Activated naive CD4-positive, alpha-beta T cell treated with anti-CD3 and anti-CD28 coated beads, Interleukin-2, amount 50 U/mL, for 72 hours (primary cell): ENCODE measurements around the gene FBXL22. TPM values are rescaled to one million over a fixed set of nuclear protein-coding genes. Genes with fewer than 3 reads are reported as not detected.
A peak's percentile ranks its signal among the peaks of the same experiment; 100 is the strongest.
"Not testable (repeated sequence)": the region's sequence is repeated elsewhere in the genome, so short reads cannot be mapped to it uniquely, and the experiment has no call there.

ENCODE experiments used
- ATAC-seq, 2 donors: fragments of 150-1000 bp; cut with Tn5 transposase; 2 replicates each; pipeline ENCODE4 v1.10.0; 2021; ENCODE audit warnings: mild to moderate bottlenecking in 2 of 2, moderate library complexity in 2 of 2
- DNase-seq, 2 donors: peaks; one replicate each; pipeline ENCODE4 v3.0.0; 2021 to 2022; ENCODE audit warnings: low spot score in 2 of 2
- H3K27ac Mint-ChIP-seq, 2 donors: one replicate each; pipeline ENCODE4 v1.8.0; 2022; ENCODE audit warnings: mild to moderate bottlenecking in 2 of 2, mixed read lengths in 2 of 2
- H3K36me3 Mint-ChIP-seq, 2 donors: one replicate each; pipeline ENCODE4 v1.8.0; 2022; ENCODE audit warnings: mixed read lengths in 2 of 2
- H3K9me3 Mint-ChIP-seq, 2 donors: one replicate each; pipeline ENCODE4 v1.8.0; 2022; ENCODE audit warnings: mixed read lengths in 2 of 2
- total RNA-seq, 2 donors: library from RNA; stranded (reverse); gene quantifications; one replicate each; pipeline ENCODE4 v1.2.3, GENCODE V29; 2022

FBXL22 gene
- total RNA-seq, 2 donors from 2014 or later: 0.30 to 0.80 TPM

DNA sequence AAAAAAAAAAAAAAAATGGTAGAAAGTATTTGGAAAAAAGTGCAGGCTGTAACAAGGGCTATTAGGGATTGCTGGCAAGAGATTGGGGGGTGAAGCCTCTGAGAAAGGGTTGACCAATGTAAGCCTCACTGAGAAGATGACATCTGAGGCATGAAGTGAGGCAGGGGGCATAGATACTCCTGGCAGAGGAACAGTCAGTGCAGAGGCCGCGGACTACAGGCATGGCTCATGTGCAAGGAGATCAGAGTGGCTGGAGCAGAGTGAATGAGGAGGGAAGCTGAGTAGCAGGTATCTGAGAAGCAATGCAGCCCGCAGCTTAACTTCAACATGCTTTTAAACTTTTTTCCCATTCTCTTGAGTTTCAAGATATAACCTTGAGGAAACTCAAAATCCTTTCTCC is 5.4 kb downstream of the FBXL22 start:
- ATAC-seq (no peak), DNase-seq (no peak)
- no peaks in the 10 kb centered on the region for H3K36me3 Mint-ChIP-seq
- H3K27ac Mint-ChIP-seq: no peak overlapping the region
- H3K9me3 Mint-ChIP-seq: no peaks in the 10 kb centered on the region

DNA sequence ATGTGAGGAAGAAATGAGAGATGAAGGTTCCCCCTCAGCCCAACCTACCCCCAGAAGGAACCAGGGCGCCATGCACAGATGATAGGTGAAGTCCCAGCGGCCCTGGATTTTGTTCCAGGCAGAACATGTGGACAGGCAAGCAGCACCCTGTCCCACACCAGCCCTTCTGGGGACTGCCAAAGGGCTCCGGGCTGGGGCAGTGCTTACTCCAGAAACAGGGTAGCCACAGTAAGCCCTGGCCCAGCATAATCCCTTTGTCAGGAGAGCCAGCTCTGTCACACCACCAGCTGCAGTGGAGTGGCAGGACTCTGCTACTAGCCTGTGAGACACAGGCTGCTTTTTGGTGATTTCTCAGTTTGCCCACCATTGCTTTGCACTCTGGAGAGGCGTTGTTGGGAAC is 6.3 kb downstream of the FBXL22 start:
- ATAC-seq (no peak), DNase-seq (no peak)
- no peaks in the 10 kb centered on the region for H3K9me3 Mint-ChIP-seq
- peaks cover 0 to 6% of the 10 kb centered on the region in 2 donors for H3K36me3 Mint-ChIP-seq
- H3K27ac Mint-ChIP-seq: no peak overlapping the region

DNA sequence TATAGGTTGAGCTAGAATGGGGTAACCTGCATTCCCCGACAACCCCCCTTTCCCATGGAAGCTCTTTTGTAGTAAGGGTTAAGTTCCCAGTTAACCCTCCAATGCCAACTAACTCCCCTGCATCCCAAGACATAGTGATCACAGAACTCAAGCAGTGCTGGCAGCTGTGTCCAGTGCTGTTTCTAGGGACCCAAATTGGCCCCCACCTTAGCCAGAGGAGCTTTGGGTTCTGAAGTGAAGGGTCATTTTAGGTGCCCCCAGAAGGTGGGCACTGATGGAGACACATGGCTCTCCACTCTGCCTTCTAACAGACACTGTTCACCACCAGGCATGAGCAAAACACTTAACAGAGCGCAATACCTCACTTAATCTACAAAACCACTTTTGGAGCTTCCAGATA is 7.1 kb downstream of the FBXL22 start:
- Mint-ChIP-seq H3K9me3 (no peaks in the 10 kb centered on the region), H3K27ac (no peak overlapping the region), H3K36me3 (peaks cover 0 to 6% of the 10 kb centered on the region in 2 donors)
- no peak for DNase-seq
- ATAC-seq: no peak

DNA sequence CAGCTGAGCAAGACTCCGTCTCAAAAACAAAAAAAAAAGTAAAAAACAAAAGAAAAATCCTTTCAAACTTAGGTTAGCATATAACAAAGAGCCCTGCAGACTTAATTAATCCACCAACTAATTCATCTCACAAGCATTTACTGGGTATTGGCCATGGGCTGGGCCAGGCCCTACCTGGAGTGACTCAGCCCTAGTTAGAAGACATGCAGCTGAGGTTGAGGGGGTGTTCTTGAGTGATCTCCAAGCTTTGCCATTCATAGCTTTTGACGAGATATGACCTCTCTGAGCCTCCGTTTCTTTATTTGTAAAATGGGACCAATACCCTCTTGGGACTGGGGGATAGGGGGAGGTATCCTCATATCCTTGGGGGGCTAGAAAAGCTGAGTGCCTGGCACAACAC is 7.8 kb downstream of the FBXL22 start:
- ATAC-seq (no peak), DNase-seq (no peak)

DNA sequence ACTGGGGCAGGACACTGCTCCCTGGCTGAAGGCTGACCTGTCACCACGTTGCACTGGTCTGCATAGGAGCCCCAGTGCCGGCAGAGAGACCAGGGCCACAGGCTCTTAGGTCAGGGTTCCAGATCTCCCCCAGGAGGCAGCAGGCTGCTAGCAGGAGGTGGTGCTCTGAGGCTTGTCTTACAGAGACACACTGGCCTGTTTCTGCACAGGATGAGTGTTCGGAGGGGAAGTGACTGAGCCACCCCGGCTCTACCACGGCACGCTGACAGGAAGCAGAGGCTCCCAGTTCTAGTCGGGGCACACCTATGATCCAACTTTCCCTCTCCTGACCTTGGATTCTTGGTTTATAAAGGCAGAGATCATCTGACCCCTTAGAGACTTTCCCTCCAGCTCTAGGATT is 8.6 kb downstream of the FBXL22 start:
- DNase-seq: peak in 1 of 2 donors; percentile 60
- ATAC-seq: peak; percentile 59 to 68
- Mint-ChIP-seq H3K27ac (peak overlapping the region; percentile 63 to 92), H3K9me3 (no peaks in the 10 kb centered on the region), H3K36me3 (peaks cover 0 to 6% of the 10 kb centered on the region in 2 donors)

More for the DNA sequence above, 7.8 kb downstream of the FBXL22 start:
- Mint-ChIP-seq H3K27ac (peak overlapping the region; percentile 63 to 86), H3K36me3 (peaks cover 0 to 6% of the 10 kb centered on the region in 2 donors), H3K9me3 (no peaks in the 10 kb centered on the region)

DNA sequence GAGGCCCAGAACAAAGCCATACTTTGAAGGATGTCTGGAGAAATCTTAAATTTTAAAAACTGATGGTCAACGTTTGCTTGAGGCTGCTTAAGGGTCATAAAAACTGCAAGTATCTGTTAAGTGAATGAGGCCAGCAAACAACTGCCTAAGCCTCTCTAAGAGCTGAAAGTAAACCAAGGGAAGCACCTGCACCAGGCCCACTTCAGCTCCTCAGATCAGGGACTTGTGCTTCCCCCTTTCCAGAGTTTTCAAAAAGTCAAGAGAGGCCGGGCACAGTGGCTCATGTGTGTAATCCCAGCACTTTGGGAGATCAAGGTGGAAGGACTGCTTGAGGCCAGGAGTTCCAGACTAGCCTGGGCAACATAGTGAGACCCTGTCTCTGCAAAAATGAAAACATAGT is 9.1 kb downstream of the FBXL22 start:
- H3K27ac Mint-ChIP-seq: peak overlapping the region; percentile 63 to 92
- H3K9me3 Mint-ChIP-seq: no peaks in the 10 kb centered on the region
- DNase-seq (no peak), ATAC-seq (no peak)
- peaks cover 0 to 6% of the 10 kb centered on the region in 2 donors for H3K36me3 Mint-ChIP-seq

DNA sequence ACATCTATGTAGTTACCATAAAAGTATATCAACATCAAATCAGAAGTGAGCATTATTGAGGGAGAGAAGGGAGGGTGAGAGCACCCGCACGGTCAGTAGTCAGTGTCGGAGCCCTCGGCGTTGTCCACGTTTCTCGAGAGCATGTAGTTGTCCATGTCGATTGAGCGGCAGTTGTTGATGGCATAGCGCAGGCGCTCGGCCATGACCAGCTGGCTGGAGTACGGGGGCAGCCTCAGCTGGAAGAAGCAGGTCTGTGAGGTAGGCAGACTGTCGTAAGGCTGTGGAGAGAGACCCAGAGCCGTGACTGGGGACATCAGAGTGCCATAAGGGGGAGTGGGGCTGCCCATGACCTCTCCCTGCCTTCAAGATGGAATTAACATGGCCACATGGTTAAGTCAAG is 11.8 kb downstream of the FBXL22 start:
- H3K27ac Mint-ChIP-seq: peak overlapping the region; percentile 9 to 33
- H3K9me3 Mint-ChIP-seq: no peaks in the 10 kb centered on the region
- ATAC-seq: no peak
- DNase-seq: no peak
- peaks cover 0 to 6% of the 10 kb centered on the region in 2 donors for H3K36me3 Mint-ChIP-seq

DNA sequence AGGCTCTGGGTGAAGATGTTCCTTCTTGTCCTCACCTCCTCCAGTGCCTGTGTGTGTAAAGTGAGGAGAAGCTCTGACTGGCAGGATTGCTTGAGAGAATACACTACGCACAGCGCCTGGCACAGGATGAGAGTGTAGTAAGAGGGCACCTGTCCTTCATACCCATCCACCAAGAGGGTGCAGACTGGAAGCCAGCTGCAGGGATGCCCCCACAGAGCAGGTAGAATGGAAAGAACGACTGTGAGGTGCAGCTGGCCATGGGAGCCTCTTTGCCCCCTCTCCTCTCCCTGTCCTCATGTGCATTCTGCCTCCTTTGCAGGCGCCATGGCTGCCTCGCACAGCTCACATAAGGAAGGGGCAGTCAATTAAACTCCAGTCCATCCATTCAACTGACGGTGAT is 12.3 kb downstream of the FBXL22 start:
- H3K9me3 Mint-ChIP-seq: no peaks in the 10 kb centered on the region
- ATAC-seq: no peak
- H3K27ac Mint-ChIP-seq: peak overlapping the region; percentile 9 to 33
- peaks cover 0 to 6% of the 10 kb centered on the region in 2 donors for H3K36me3 Mint-ChIP-seq
- no peak for DNase-seq

DNA sequence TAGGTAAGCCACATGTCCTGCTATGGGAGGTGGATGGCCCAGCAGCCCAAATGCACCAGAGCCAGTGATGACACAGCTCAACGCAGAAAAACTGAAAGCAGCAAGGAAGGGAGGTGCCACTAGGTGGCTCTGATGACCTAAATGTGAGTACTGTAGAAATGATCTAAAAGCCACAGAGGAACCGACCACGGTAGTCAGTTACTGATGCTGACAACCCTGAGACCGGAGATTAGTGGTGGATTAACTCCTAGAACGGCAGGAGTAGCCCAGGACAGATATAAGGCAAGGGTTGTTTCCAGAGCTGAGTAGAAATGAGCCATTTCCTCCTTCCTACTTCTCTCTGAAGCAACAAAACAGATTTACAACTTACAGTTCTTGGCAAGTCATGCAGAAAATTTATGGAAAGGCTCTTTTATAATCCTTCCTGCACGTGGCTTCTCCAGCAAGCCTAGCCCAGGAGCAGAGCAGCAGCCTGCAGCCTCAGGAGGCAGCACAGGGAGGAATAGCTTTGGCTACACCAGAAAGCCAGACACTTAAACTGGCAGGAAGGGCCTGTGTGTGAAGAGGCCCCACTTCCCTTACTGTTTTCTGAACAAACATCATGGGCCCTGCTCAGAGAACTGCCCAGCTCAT is 13.1 kb downstream of the FBXL22 start:
- no peaks in the 10 kb centered on the region for H3K9me3 Mint-ChIP-seq
- DNase-seq (peak; percentile 71 to 72), ATAC-seq (peak; percentile 85 to 87)
- peak overlapping the region; percentile 87 to 97 for H3K27ac Mint-ChIP-seq
- H3K36me3 Mint-ChIP-seq: peaks cover 0 to 6% of the 10 kb centered on the region in 2 donors

DNA sequence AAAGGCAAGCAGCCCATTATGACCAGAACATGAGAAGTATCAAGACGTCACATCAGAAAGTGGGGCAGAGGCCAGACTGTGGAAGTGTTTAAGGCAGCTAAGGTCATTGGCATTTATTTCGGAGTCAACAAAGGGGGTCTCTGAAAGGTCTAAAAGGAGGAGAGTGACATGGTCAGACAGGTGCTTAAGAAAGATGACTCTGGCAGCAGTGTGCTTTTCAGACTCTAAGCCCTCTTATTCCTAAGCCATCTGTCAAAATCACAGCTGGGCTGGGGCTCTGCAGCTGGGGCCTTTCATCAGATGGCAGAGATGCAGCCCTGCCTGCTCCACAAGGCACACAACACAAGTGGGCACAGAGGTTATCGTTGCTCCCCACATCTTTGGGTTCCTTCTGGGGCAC is 14.0 kb downstream of the FBXL22 start:
- Mint-ChIP-seq H3K9me3 (no peaks in the 10 kb centered on the region), H3K36me3 (peaks cover 0 to 6% of the 10 kb centered on the region in 2 donors), H3K27ac (peak overlapping the region; percentile 87 to 97)
- DNase-seq (no peak), ATAC-seq (no peak)

DNA sequence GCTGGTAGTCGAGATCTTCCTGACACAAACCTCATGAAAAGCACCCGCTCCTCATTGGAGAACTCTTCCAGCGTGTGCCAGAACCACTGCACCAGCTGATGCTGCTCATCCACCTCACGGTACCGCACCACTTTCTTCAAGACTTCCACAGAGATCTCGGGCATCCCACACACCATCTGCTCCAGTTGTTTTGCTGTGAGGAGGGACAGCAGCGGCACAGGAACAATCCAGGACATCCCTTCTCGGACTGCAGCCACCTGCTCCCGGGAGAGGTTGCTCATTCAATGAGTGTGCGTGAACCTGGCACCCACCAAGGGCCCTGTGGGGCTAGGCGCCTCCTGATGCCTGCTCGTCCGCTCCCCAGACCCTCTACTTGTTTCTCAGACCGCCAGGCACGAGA is 15.1 kb downstream of the FBXL22 start:
- ATAC-seq (no peak), DNase-seq (no peak)
- Mint-ChIP-seq H3K36me3 (peaks cover 1 to 6% of the 10 kb centered on the region in 2 donors), H3K27ac (peak overlapping the region; percentile 45 to 87), H3K9me3 (no peaks in the 10 kb centered on the region)

DNA sequence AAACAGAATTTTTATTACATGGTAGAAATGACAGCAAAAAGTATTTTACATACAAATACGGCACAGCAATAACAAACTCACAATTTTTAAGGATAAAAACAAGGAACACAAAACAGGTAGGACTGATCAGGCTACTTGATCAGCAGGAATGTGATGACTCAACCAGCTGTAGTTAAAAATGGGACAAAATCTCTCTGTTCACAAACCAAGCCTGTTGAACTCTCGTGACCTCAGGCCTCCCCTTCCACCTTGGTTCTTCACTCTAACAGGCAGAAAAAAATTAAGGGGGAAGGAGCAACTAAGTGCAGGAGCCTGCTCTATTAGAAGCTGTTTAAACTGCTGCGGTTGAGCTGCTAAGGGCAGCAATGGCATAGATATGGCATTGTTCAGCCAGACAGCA is 18.7 kb downstream of the FBXL22 start:
- ATAC-seq: no peak
- H3K27ac Mint-ChIP-seq: no peak overlapping the region
- H3K36me3 Mint-ChIP-seq: peaks cover 0 to 20% of the 10 kb centered on the region in 2 donors
- DNase-seq: no peak
- no peaks in the 10 kb centered on the region for H3K9me3 Mint-ChIP-seq

DNA sequence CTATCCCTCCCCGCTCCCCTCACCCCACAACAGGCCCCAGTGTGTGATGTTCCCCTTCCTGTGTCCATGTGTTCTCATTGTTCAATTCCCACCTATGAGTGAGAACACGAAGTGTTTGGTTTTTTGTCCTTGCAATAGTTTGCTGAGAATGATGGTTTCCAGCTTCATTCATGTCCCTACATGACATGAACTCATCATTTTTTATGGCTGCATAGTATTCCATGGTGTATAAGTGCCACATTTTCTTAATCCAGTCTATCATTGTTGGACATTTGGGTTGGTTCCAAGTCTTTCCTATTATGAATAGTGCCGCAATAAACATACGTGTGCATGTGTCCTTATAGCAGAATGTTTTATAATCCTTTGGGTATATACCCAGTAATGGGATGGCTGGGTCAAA is 20.0 kb downstream of the FBXL22 start:
- H3K9me3 Mint-ChIP-seq, ATAC-seq, DNase-seq: not testable (repeated sequence)
- peak overlapping the region in 1 of 2 donors; percentile 55 for H3K27ac Mint-ChIP-seq
- H3K36me3 Mint-ChIP-seq: peaks cover 8 to 30% of the 10 kb centered on the region in 2 donors

DNA sequence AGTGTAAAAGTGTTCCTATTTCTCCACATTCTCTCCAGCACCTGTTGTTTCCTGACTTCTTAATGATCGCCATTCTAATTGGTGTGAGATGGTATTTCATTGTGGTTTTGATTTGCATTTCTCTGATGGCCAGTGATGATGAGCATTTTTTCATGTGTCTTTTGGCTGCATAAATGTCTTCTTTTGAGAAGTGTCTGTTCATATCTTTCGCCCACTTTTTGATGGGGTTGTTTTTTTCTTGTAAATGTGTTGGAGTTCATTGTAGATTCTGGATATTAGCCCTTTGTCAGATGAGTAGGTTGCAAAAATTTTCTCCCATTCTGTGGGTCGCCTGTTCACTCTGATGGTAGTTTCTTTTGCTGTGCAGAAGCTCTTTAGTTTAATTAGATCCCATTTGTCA is 20.4 kb downstream of the FBXL22 start:
- not testable (repeated sequence) for H3K27ac Mint-ChIP-seq, H3K9me3 Mint-ChIP-seq, ATAC-seq, DNase-seq
- H3K36me3 Mint-ChIP-seq: peaks cover 8 to 30% of the 10 kb centered on the region in 2 donors

DNA sequence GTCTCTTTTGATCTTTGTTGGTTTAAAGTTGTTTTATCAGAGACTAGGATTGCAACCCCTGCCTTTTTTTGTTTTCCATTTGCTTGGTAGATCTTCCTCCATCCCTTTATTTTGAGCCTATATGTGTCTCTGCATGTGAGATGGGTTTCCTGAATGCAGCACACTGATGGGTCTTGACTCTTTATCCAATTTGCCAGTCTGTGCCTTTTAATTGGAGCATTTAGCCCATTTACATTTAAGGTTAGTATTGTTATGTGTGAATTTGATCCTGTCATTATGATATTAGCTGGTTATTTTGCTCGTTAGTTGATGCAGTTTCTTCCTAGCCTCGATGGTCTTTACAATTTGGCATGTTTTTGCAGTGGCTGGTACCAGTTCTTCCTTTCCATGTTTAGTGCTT is 23.6 kb downstream of the FBXL22 start:
- not testable (repeated sequence) for ATAC-seq, H3K9me3 Mint-ChIP-seq, DNase-seq, H3K27ac Mint-ChIP-seq
- H3K36me3 Mint-ChIP-seq: peaks cover 8 to 35% of the 10 kb centered on the region in 2 donors

DNA sequence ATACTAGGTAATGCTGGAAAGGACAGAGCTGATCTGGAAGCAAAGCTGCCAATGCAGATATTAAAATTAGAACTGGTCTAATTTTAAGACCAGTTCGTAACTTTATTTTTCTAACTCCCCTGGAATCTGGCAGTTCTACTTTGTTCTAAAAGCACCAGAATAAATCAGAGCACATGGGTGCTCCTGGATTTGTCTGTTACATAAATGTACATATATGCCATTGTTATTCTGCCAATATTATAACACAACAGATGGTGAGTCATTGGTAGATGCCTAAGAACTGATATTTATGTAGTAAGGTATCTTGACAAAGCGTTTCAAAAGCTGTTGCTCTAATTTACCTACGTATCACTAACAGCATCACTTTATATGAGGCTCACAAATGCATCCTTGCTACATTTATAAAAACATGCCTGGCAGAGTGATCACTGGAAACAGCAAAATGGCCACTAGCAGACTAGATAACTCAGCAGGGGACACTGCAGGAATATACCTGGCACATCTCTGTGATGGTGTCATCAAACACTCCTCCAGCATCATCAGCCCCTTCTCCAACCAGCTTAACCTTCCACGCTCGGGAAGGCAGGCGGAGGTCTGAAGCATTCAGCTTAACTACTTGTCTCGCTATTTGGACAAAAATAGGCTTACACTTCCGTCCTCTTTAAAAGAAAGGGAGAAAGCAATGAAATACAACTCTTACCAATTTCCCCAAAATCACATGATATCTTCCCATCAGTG is 26.2 kb downstream of the FBXL22 start:
- H3K27ac Mint-ChIP-seq: peak overlapping the region in 1 of 2 donors; percentile 72
- DNase-seq: no peak
- peaks cover 18 to 30% of the 10 kb centered on the region in 2 donors for H3K36me3 Mint-ChIP-seq
- ATAC-seq: no peak
- H3K9me3 Mint-ChIP-seq: no peaks in the 10 kb centered on the region

DNA sequence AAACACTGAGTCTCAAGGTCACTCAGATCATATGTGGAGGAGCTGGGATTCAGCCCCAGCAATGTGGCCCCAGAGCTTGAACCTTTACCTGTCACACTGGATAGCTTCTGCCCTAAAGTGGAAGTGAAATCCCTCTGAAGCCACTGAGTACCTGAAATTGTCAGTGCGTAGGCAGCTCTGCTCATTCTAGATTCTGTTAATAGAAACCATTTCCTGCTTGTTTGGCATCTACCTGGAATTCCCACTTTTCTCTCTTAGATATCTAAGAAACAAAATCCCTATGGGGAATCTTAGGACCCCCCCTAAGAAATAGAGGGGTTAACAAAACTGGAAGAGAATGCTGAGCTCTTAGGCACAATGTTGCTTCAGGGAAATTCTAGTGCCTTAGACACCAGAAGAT is 29.8 kb downstream of the FBXL22 start:
- H3K27ac Mint-ChIP-seq: no peak overlapping the region
- DNase-seq (no peak), ATAC-seq (no peak)
- peaks cover 6 to 15% of the 10 kb centered on the region in 2 donors for H3K36me3 Mint-ChIP-seq
- no peaks in the 10 kb centered on the region for H3K9me3 Mint-ChIP-seq
